ENCODE results near the gene TSHZ2.
"Not testable (repeated sequence)": the region's sequence is repeated elsewhere in the genome, so short reads cannot be mapped to it uniquely, and the experiment has no call there.

The TSHZ2 gene

GRCh38 chr20:53399592-53400335, 427.6 kb downstream of the TSHZ2 start:
- no peak for DNase-seq

GRCh38 chr20:53402233-53403005, 430.3 kb downstream of the TSHZ2 start:
- DNase-seq: peak; percentile 12

- DNase-seq: no peak
Measured at GRCh38 chr20:53403029-53403428, 430.9 kb downstream of the TSHZ2 start.

GRCh38 chr20:53405139-53405538, 433.0 kb downstream of the TSHZ2 start:
- DNase-seq: no peak

- no peak for DNase-seq
Measured at GRCh38 chr20:53406580-53406979, 434.4 kb downstream of the TSHZ2 start.

GRCh38 chr20:53408691-53409446, 436.7 kb downstream of the TSHZ2 start:
- no peak for DNase-seq

- no peak for DNase-seq
Measured at GRCh38 chr20:53409447-53409717, 437.2 kb downstream of the TSHZ2 start.

GRCh38 chr20:53411129-53411528, 439.0 kb downstream of the TSHZ2 start:
- DNase-seq: no peak

GRCh38 chr20:53411891-53412290, 439.7 kb downstream of the TSHZ2 start:
- no peak for DNase-seq

- DNase-seq: no peak
Measured at GRCh38 chr20:53412577-53413185, 440.5 kb downstream of the TSHZ2 start.

GRCh38 chr20:53413186-53413631, 441.1 kb downstream of the TSHZ2 start:
- DNase-seq: peak; percentile 51

- not testable (repeated sequence) for DNase-seq
Measured at GRCh38 chr20:53413845-53414244, 441.7 kb downstream of the TSHZ2 start.

GRCh38 chr20:53419693-53420460, 447.7 kb downstream of the TSHZ2 start:
- no peak for DNase-seq

- no peak for DNase-seq
Measured at GRCh38 chr20:53421343-53421742, 449.2 kb downstream of the TSHZ2 start.

GRCh38 chr20:53422039-53422438, 449.9 kb downstream of the TSHZ2 start:
- no peak for DNase-seq

GRCh38 chr20:53423587-53424146, 451.5 kb downstream of the TSHZ2 start:
- DNase-seq: no peak

- DNase-seq: no peak
Measured at GRCh38 chr20:53425481-53425880, 453.3 kb downstream of the TSHZ2 start.

- no peak for DNase-seq
Measured at GRCh38 chr20:53425941-53426340, 453.8 kb downstream of the TSHZ2 start.

GRCh38 chr20:53426766-53427312, 454.7 kb downstream of the TSHZ2 start:
- DNase-seq: no peak

GRCh38 chr20:53427951-53428350, 455.8 kb downstream of the TSHZ2 start:
- no peak for DNase-seq

- no peak for DNase-seq
Measured at GRCh38 chr20:53428588-53428987, 456.4 kb downstream of the TSHZ2 start.

GRCh38 chr20:53428996-53429395, 456.8 kb downstream of the TSHZ2 start:
- DNase-seq: no peak
